Neuronal stem cell (in vitro differentiated cells): ENCODE results near the gene MB.

Experiments used
- DNase-seq: peaks from one replicate; pipeline ENCODE4 v3.0.0-alpha.2; 2013; ENCODE audit warnings: low spot score
- H2AFZ ChIP-seq: one replicate; pipeline ENCODE4 v1.6.1; 2013; ENCODE audit warnings: mild to moderate bottlenecking, low read length, inconsistent platforms
- H2AK5ac ChIP-seq: 2 replicates; pipeline ENCODE4 v1.6.1; 2013; ENCODE audit warnings: low read depth, mild to moderate bottlenecking, inconsistent platforms, low read length, moderate library complexity, mixed read lengths
- H2BK120ac ChIP-seq: 2 replicates; pipeline ENCODE4 v1.6.1; 2013; ENCODE audit warnings: low read depth, mild to moderate bottlenecking, inconsistent platforms, low read length, moderate library complexity, mixed read lengths
- H2BK12ac ChIP-seq: one replicate; pipeline ENCODE4 v1.6.1; 2013; ENCODE audit warnings: low read length, inconsistent platforms
- H2BK15ac ChIP-seq: 2 replicates; pipeline ENCODE4 v1.6.1; 2013; ENCODE audit warnings: mild to moderate bottlenecking, low read length, inconsistent platforms, mixed read lengths
- H2BK5ac ChIP-seq: one replicate; pipeline ENCODE4 v1.6.1; 2013; ENCODE audit warnings: inconsistent platforms, mild to moderate bottlenecking, low read length, moderate library complexity
- H3K14ac ChIP-seq: one replicate; pipeline ENCODE4 v1.6.1; 2013; ENCODE audit warnings: low read length, inconsistent platforms
- H3K18ac ChIP-seq: 2 replicates; pipeline ENCODE4 v1.6.1; 2013; ENCODE audit warnings: low read length, inconsistent platforms
- H3K23ac ChIP-seq: 2 replicates; pipeline ENCODE4 v1.6.1; 2013; ENCODE audit warnings: low read depth, mild to moderate bottlenecking, mixed read lengths, low read length, inconsistent platforms; ENCODE audit not compliant: poor library complexity
- H3K27ac ChIP-seq: replicated peaks from 3 replicates; pipeline ENCODE4 v1.5.1; 2013; ENCODE audit warnings: low read length, inconsistent platforms
- H3K27me3 ChIP-seq, 3 experiments: 2 replicates each; pipeline ENCODE4 v1.6.1; 2013; ENCODE audit warnings: low read length in 3 of 3, mild to moderate bottlenecking in 2 of 3, inconsistent platforms in 1 of 3, low read depth in 1 of 3, mixed read lengths in 1 of 3, moderate library complexity in 1 of 3; ENCODE audit not compliant: control insufficient read depth in 3 of 3, insufficient read depth in 3 of 3
- H3K36me3 ChIP-seq, 2 donors: replicated peaks in 1 of 2; 2 replicates each; pipeline ENCODE4 v1.6.1; 2013; ENCODE audit warnings: low read length in 2 of 2; ENCODE audit not compliant: control insufficient read depth in 2 of 2, insufficient read depth in 2 of 2
- H3K4ac ChIP-seq: 2 replicates; pipeline ENCODE4 v1.6.1; 2013; ENCODE audit warnings: inconsistent platforms, mild to moderate bottlenecking, low read length, moderate library complexity
- H3K4me1 ChIP-seq, 2 donors: 1 replicate in 1 of 2; 2 replicates in 1 of 2; pipeline ENCODE4 v1.6.1; 2013; ENCODE audit warnings: low read length in 2 of 2, low read depth in 1 of 2; ENCODE audit not compliant: control insufficient read depth in 2 of 2, insufficient read depth in 1 of 2
- H3K4me2 ChIP-seq: one replicate; pipeline ENCODE4 v1.6.1; 2013; ENCODE audit warnings: mild to moderate bottlenecking, low read length, inconsistent platforms; ENCODE audit not compliant: insufficient read depth, poor library complexity, severe bottlenecking
- H3K4me3 ChIP-seq, 2 donors: 2 replicates each; pipeline ENCODE4 v1.5.1; 2013; ENCODE audit warnings: low read length in 2 of 2, mild to moderate bottlenecking in 2 of 2, inconsistent platforms in 1 of 2, moderate library complexity in 1 of 2
- H3K79me1 ChIP-seq: one replicate; pipeline ENCODE4 v1.6.1; 2013; ENCODE audit warnings: low read depth, mild to moderate bottlenecking, inconsistent platforms, low read length, moderate library complexity
- H3K9ac ChIP-seq: one replicate; pipeline ENCODE4 v1.6.1; 2013; ENCODE audit warnings: mild to moderate bottlenecking, low read depth, low read length, inconsistent platforms; ENCODE audit not compliant: poor library complexity
- H3K9me3 ChIP-seq, 2 donors: replicated peaks in 1 of 2; 2 replicates each; pipeline versions ENCODE3 to v1.6.1; 2013; ENCODE audit warnings: low read length in 2 of 2, mild to moderate bottlenecking in 2 of 2, inconsistent platforms in 1 of 2, low read depth in 1 of 2, mixed read lengths in 1 of 2, moderate library complexity in 1 of 2; ENCODE audit not compliant: control insufficient read depth in 2 of 2, insufficient read depth in 1 of 2
- H4K8ac ChIP-seq: one replicate; pipeline ENCODE4 v1.6.1; 2013; ENCODE audit warnings: low read depth, mild to moderate bottlenecking, inconsistent platforms, low read length, moderate library complexity
- H4K91ac ChIP-seq: one replicate; pipeline ENCODE4 v1.6.1; 2013; ENCODE audit warnings: low read length, low read depth, mild to moderate bottlenecking, inconsistent platforms; ENCODE audit not compliant: poor library complexity
- WGBS, 2 donors: extraction: QIAGEN DNeasy Blood & Tissue Kit; methylation state at CpG; one replicate each; pipeline ENCODE4 v1.1.7; 2013; ENCODE audit warnings: missing lambda C conversion rate in 2 of 2, mixed read lengths in 1 of 2; ENCODE audit not compliant: insufficient read length in 2 of 2, insufficient replicate concordance in 1 of 2; ENCODE audit errors: extremely low coverage in 2 of 2; 5-methylcytosine and 5-hydroxymethylcytosine counted together

Gene MB

DNA sequence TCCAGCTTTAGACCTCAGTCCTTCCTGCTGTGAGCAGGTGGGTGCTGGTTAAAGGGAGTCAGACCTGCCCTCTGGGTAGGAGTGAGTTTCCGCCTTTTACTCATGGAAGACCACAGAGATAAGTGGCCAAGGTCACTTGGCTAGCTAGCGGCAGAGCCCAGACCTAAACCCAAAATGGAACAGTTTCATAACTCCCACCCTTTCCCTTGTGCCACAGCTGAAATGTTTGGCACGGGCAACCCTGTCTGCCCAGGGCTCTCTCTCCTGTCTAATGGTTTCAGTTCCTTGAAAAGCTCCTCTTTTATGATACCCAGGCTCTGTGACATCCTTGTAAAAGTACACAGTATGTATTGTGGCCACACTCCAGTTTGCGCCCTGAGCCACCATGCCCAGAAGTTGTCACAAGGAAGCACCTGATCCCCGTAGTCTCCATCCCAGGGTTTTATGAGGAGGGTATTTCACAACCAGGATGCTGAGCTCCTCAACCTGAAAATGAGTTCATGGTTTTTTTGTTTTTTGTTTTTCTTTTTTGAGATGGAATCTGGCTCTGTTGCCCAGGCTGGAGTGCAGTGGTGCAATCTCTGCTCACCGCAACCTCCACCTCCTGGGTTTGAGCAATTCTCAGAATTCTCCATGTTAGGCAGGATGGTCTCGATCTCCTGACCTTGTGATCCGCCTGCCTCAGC lies 5.1 kb downstream of the MB start:
- no CpG with 5 or more reads among the region's 8 CpGs for WGBS, 2 donors
- H3K36me3 ChIP-seq = no peaks in the 10 kb centered on the region
- H3K27ac ChIP-seq = no peak overlapping the region
- no peak for DNase-seq
- H3K9me3 ChIP-seq = no peaks in the 10 kb centered on the region
- peaks cover 0 to 19% (median 0%) of the 10 kb centered on the region in 3 experiments for H3K27me3 ChIP-seq
- no peak overlapping the region for H2BK12ac ChIP-seq
- no peak overlapping the region for H3K23ac ChIP-seq
- H3K14ac ChIP-seq = no peak overlapping the region
- no peak overlapping the region for H3K4me2 ChIP-seq
- no peak overlapping the region for H3K18ac ChIP-seq
- H2BK120ac ChIP-seq = no peak overlapping the region
- H2AFZ ChIP-seq = no peak overlapping the region
- no peak overlapping the region for H4K91ac ChIP-seq
- no peak overlapping the region for H3K4me3 ChIP-seq
- H2BK5ac ChIP-seq = no peak overlapping the region
- H2AK5ac ChIP-seq = no peak overlapping the region
- H2BK15ac ChIP-seq = no peak overlapping the region
- H3K79me1 ChIP-seq = no peaks in the 10 kb centered on the region
- no peak overlapping the region for H3K4ac ChIP-seq
- H3K9ac ChIP-seq = no peak overlapping the region
- peaks cover 0 to 1% of the 10 kb centered on the region in 2 donors for H3K4me1 ChIP-seq
- no peak overlapping the region for H4K8ac ChIP-seq

DNA sequence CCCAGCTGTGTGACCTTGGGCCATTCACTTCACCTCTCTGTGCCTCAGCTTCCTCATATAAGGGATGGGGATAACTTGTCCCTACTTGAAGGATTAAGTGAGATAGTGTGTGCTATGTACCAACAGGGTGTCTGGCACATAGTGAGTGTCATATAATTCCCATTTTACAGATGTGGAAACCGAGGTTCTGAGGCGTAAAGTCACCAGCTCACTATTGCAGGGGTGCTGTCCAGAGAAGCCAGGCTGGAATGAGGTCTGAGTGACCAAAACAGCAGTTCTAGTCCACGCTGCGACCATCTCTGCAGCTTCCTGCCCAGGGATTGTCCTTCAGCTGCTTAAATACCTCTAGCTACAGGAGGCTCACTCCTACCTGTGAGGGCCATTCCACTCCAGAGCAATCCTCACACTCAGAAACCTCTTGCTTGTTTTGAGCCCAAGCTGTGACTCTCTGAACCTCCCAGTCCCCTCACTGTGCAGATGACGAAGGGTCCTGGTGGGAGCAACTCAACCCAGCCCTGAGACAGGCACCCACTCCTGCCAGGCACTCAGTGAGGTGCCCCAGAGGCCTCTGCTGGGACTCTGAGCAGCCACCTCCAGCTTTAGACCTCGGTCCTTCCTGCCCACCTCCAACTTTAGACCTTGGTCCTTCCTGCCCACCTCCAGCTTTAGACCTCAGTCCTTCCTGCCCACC lies 5.8 kb downstream of the MB start:
- Histone ChIP-seq H3K14ac (no peak overlapping the region), H3K36me3 (no peaks in the 10 kb centered on the region), H3K9me3 (no peaks in the 10 kb centered on the region), H3K4me1 (peaks cover 0 to 1% of the 10 kb centered on the region in 2 donors), H4K8ac (no peak overlapping the region), H3K4me3 (no peak overlapping the region), H2AK5ac (no peak overlapping the region), H3K18ac (no peak overlapping the region), H2BK15ac (no peak overlapping the region), H2BK120ac (no peak overlapping the region), H2BK12ac (no peak overlapping the region), H3K27me3 (peaks cover 0 to 14% (median 0%) of the 10 kb centered on the region in 3 experiments), H4K91ac (no peak overlapping the region), H3K4me2 (no peak overlapping the region), H3K27ac (no peak overlapping the region), H3K79me1 (no peaks in the 10 kb centered on the region), H3K23ac (no peak overlapping the region), H2AFZ (no peak overlapping the region), H3K4ac (no peak overlapping the region), H3K9ac (peak overlapping the region; percentile 5), H2BK5ac (no peak overlapping the region)
- no peak for DNase-seq
- no CpG with 5 or more reads among the region's 6 CpGs for WGBS, 2 donors

DNA sequence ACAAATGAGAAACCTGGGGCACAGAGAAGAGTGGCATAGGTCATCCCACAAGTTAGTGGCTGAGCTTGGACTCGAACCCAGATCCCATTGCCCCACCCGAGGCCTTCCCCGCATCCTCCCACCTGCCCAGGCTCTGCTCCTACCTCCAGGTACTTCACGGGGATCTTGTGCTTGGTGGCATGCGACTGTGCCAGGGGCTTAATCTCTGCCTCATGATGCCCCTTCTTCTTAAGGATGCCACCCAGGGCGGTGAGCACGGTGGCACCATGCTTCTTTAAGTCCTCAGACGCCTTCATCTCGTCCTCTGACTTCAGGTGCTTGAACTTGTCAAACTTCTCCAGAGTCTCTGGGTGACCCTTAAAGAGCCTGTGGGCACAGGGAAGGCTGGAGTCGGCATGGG lies 6.4 kb downstream of the MB start:
- DNase-seq = no peak
- H3K27me3 ChIP-seq = peaks cover 0 to 13% (median 0%) of the 10 kb centered on the region in 3 experiments
- H3K4me3 ChIP-seq = no peak overlapping the region
- H2AFZ ChIP-seq = no peak overlapping the region
- no peak overlapping the region for H4K91ac ChIP-seq
- peaks cover 0 to 1% of the 10 kb centered on the region in 2 donors for H3K4me1 ChIP-seq
- no peak overlapping the region for H3K23ac ChIP-seq
- H3K4ac ChIP-seq = no peak overlapping the region
- H3K36me3 ChIP-seq = no peaks in the 10 kb centered on the region
- no peak overlapping the region for H3K4me2 ChIP-seq
- H2AK5ac ChIP-seq = no peak overlapping the region
- no peak overlapping the region for H2BK120ac ChIP-seq
- H3K9me3 ChIP-seq = no peaks in the 10 kb centered on the region
- no peak overlapping the region for H2BK5ac ChIP-seq
- no peaks in the 10 kb centered on the region for H3K79me1 ChIP-seq
- H3K18ac ChIP-seq = no peak overlapping the region
- H3K27ac ChIP-seq = no peak overlapping the region
- WGBS, 2 donors = no CpG with 5 or more reads among the region's 10 CpGs
- no peak overlapping the region for H4K8ac ChIP-seq
- no peak overlapping the region for H2BK12ac ChIP-seq
- H3K14ac ChIP-seq = no peak overlapping the region
- no peak overlapping the region for H3K9ac ChIP-seq
- no peak overlapping the region for H2BK15ac ChIP-seq

- Histone ChIP-seq H3K18ac (no peak overlapping the region), H3K4me1 (peaks cover 0 to 1% of the 10 kb centered on the region in 2 donors), H2AK5ac (peak overlapping the region; percentile 15), H4K91ac (no peak overlapping the region), H3K4ac (no peak overlapping the region), H2BK12ac (no peak overlapping the region), H4K8ac (no peak overlapping the region), H3K14ac (no peak overlapping the region), H3K27me3 (peaks cover 0 to 8% (median 0%) of the 10 kb centered on the region in 3 experiments), H3K4me2 (no peak overlapping the region), H2BK5ac (no peak overlapping the region), H2AFZ (no peak overlapping the region), H2BK15ac (no peak overlapping the region), H3K23ac (no peak overlapping the region), H3K79me1 (no peaks in the 10 kb centered on the region), H3K9ac (no peak overlapping the region), H3K4me3 (no peak overlapping the region), H2BK120ac (no peak overlapping the region), H3K36me3 (no peaks in the 10 kb centered on the region), H3K27ac (no peak overlapping the region), H3K9me3 (no peaks in the 10 kb centered on the region)
- no CpG with 5 or more reads among the region's 4 CpGs for WGBS, 2 donors
- no peak for DNase-seq
Observed at GRCh38 chr22:35609761-35610160, 7.4 kb downstream of the MB start.
